IMR-90 (cell line): ENCODE measurements around the gene SPC25. TPM values are rescaled to one million over a fixed set of nuclear protein-coding genes. Genes with fewer than 3 reads are reported as not detected.

Experiments
- ATAC-seq: fragments of 200-7000 bp; cut with Tn5 transposase; 2 replicates; pipeline ENCODE4 v1.9.1; 2020; ENCODE audit warnings: low read depth, mild to moderate bottlenecking, moderate library complexity
- BruUV-seq: library from RNA; stranded (reverse); fragments of 400-500 nt; replicated peaks from 2 replicates; lab custom pipeline; 2021; lab: Mats Ljungman, UMichigan
- CTCF ChIA-PET: fragments of 300-600 bp; formaldehyde crosslinking; extraction: SDS; loops from one replicate; lab custom pipeline; 2021; ENCODE audit warnings: antibody characterized with exemption; lab: Yijun Ruan, JAX
- POLR2A ChIA-PET: fragments of 300-600 bp; sonication (Branson Sonifier 250); formaldehyde crosslinking; loops from one replicate; lab custom pipeline; 2022; ENCODE audit warnings: antibody characterized with exemption; ENCODE audit not compliant: unreplicated experiment; lab: Charles Lee
- DNase-seq: peaks from one replicate; pipeline ENCODE4 v3.0.0; 2013
- H2AFZ ChIP-seq: replicated peaks from 2 replicates; pipeline ENCODE3; 2013; ENCODE audit warnings: low read length, mild to moderate bottlenecking; ENCODE audit not compliant: poor library complexity
- H2AK5ac ChIP-seq: 2 replicates; pipeline ENCODE4 v1.6.1; 2013; ENCODE audit warnings: low read depth, low read length, inconsistent platforms
- H2AK9ac ChIP-seq: replicated peaks from 2 replicates; pipeline ENCODE3; 2013; ENCODE audit warnings: mild to moderate bottlenecking, low read depth, low read length, moderate library complexity; ENCODE audit not compliant: poor library complexity
- H2BK120ac ChIP-seq: 2 replicates; pipeline ENCODE4 v1.6.1; 2013; ENCODE audit warnings: low read depth, low read length, inconsistent platforms
- H2BK15ac ChIP-seq: 3 replicates; pipeline ENCODE4 v1.6.1; 2013; ENCODE audit warnings: low read depth, low read length, inconsistent platforms
- H2BK20ac ChIP-seq: 2 replicates; pipeline ENCODE4 v1.6.1; 2013; ENCODE audit warnings: low read depth, mild to moderate bottlenecking, inconsistent platforms, low read length, moderate library complexity
- H2BK5ac ChIP-seq: 2 replicates; pipeline ENCODE4 v1.6.1; 2013; ENCODE audit warnings: mild to moderate bottlenecking, low read depth, low read length, inconsistent platforms; ENCODE audit not compliant: poor library complexity, severe bottlenecking
- H3K14ac ChIP-seq: replicated peaks from 2 replicates; pipeline ENCODE4 v1.6.1; 2013; ENCODE audit warnings: low read depth, low read length, inconsistent platforms
- H3K18ac ChIP-seq: 2 replicates; pipeline ENCODE4 v1.6.1; 2013; ENCODE audit warnings: low read depth, low read length, control low read depth
- H3K23ac ChIP-seq: 2 replicates; pipeline ENCODE4 v1.6.1; 2013; ENCODE audit warnings: low read depth, low read length, inconsistent platforms
- H3K27ac ChIP-seq: 2 replicates; pipeline ENCODE4 v1.5.1; 2013; ENCODE audit warnings: mild to moderate bottlenecking, control low read depth, low read length; ENCODE audit not compliant: insufficient read depth
- H3K27me3 ChIP-seq: 2 replicates; pipeline ENCODE4 v1.6.1; 2013; ENCODE audit warnings: low read length; ENCODE audit not compliant: control insufficient read depth, insufficient read depth
- H3K36me3 ChIP-seq: 2 replicates; pipeline ENCODE4 v1.6.1; 2013; ENCODE audit warnings: low read length, mixed read lengths; ENCODE audit not compliant: control insufficient read depth, insufficient read depth
- H3K4ac ChIP-seq: 2 replicates; pipeline ENCODE4 v1.6.1; 2013; ENCODE audit warnings: low read depth, low read length, inconsistent platforms
- H3K4me1 ChIP-seq: 2 replicates; pipeline ENCODE4 v1.6.1; 2013; ENCODE audit warnings: low read length, mixed read lengths; ENCODE audit not compliant: control insufficient read depth, insufficient read depth
- H3K4me2 ChIP-seq: 2 replicates; pipeline ENCODE4 v1.6.1; 2013; ENCODE audit warnings: low read depth, mild to moderate bottlenecking, control low read depth, low read length, moderate library complexity
- H3K4me3 ChIP-seq: 2 replicates; pipeline ENCODE4 v1.5.1; 2013; ENCODE audit warnings: low read depth, mild to moderate bottlenecking, control low read depth, low read length, moderate library complexity; ENCODE audit not compliant: insufficient read depth
- H3K56ac ChIP-seq: 2 replicates; pipeline ENCODE4 v1.6.1; 2013; ENCODE audit warnings: low read length, inconsistent platforms; ENCODE audit not compliant: insufficient read depth; ENCODE audit errors: extremely low read depth
- H3K79me1 ChIP-seq, 2 experiments: 2 replicates each; pipeline ENCODE4 v1.6.1; 2013; ENCODE audit warnings: low read length in 2 of 2, inconsistent platforms in 1 of 2, low read depth in 1 of 2
- H3K9ac ChIP-seq: 2 replicates; pipeline ENCODE4 v1.6.1; 2013; ENCODE audit warnings: low read depth, low read length, control low read depth
- H3K9me1 ChIP-seq: 2 replicates; pipeline ENCODE4 v1.6.1; 2013; ENCODE audit warnings: low read length, inconsistent platforms; ENCODE audit not compliant: insufficient read depth
- H3K9me3 ChIP-seq: 2 replicates; pipeline ENCODE4 v1.6.1; 2013; ENCODE audit warnings: low read length; ENCODE audit not compliant: control insufficient read depth, insufficient read depth
- H4K20me1 ChIP-seq: 2 replicates; pipeline ENCODE4 v1.6.1; 2013; ENCODE audit warnings: low read length, inconsistent platforms; ENCODE audit not compliant: insufficient read depth
- H4K5ac ChIP-seq: 2 replicates; pipeline ENCODE4 v1.6.1; 2013; ENCODE audit warnings: mild to moderate bottlenecking, low read depth, low read length, control low read depth
- H4K8ac ChIP-seq, 2 experiments: 2 replicates each; pipeline ENCODE4 v1.6.1; 2013; ENCODE audit warnings: low read depth in 2 of 2, low read length in 2 of 2, control low read depth in 1 of 2, inconsistent platforms in 1 of 2
- H4K91ac ChIP-seq: 2 replicates; pipeline ENCODE4 v1.6.1; 2013; ENCODE audit warnings: low read depth, low read length, inconsistent platforms; ENCODE audit not compliant: insufficient read depth
- CEBPB ChIP-seq: IDR thresholded peaks from 2 replicates; pipeline ENCODE4 v1.6.1; 2012; ENCODE audit warnings: low read depth, low read length, improper control_type of control experiment
- ELK1 ChIP-seq: fragments of 150-350 bp; IDR thresholded peaks from 2 replicates; pipeline ENCODE4 v1.6.1; 2016; ENCODE audit warnings: low read depth, mild to moderate bottlenecking, low read length, moderate library complexity, borderline replicate concordance
- MAFK ChIP-seq: IDR thresholded peaks from 2 replicates; pipeline ENCODE4 v1.6.1; 2012; ENCODE audit warnings: low read depth, low read length, improper control_type of control experiment
- MAZ ChIP-seq: IDR thresholded peaks from 2 replicates; pipeline ENCODE4 v1.6.1; 2012; ENCODE audit warnings: low read depth, mild to moderate bottlenecking, low read length, improper control_type of control experiment, moderate library complexity, borderline replicate concordance
- MXI1 ChIP-seq: IDR thresholded peaks from 2 replicates; pipeline ENCODE4 v1.6.1; 2012; ENCODE audit warnings: low read depth, mild to moderate bottlenecking, low read length, moderate library complexity, borderline replicate concordance
- RCOR1 ChIP-seq: IDR thresholded peaks from 2 replicates; pipeline ENCODE4 v1.6.1; 2012; ENCODE audit warnings: mild to moderate bottlenecking, low read length, improper control_type of control experiment; ENCODE audit not compliant: insufficient replicate concordance
- RFX5 ChIP-seq: IDR thresholded peaks from 2 replicates; pipeline ENCODE4 v1.8.0; 2012; ENCODE audit warnings: low read depth, mild to moderate bottlenecking, low read length, moderate library complexity
- WGBS, 2 experiments: methylation state at CpG; one replicate each; pipeline versions ENCODE4 v1.1.5 to v1.1.7; 2013; ENCODE audit warnings: missing lambda C conversion rate in 2 of 2; ENCODE audit not compliant: insufficient read length in 1 of 2; ENCODE audit errors: extremely low coverage in 2 of 2; 5-methylcytosine and 5-hydroxymethylcytosine counted together
- dilution Hi-C: fragments of 300-500 bp; cut with HindIII; formaldehyde crosslinking; loops from one replicate; pipeline ENCODE4 v1.14.3; 2018; ENCODE audit warnings: low sequenced_read_pairs; ENCODE audit not compliant: unreplicated experiment
- in situ Hi-C: fragments of 300-500 bp; cut with MboI; formaldehyde crosslinking; loops from 3 replicates; pipeline ENCODE4 v1.14.3; 2019; ENCODE audit warnings: low sequenced_read_pairs, inconsistent platforms, mixed read lengths
- intact Hi-C: fragments of 100-400 bp; cut with micrococcal nuclease; formaldehyde crosslinking; loops from 2 replicates; pipeline ENCODE4 v1.10.0; 2022
- polyA plus RNA-seq, 3 experiments: library from polyadenylated mRNA; depleted of rRNA; stranded (reverse); fragments of >200 nt; gene quantifications; 2 replicates each; pipeline ENCODE4 v1.2.3, GENCODE V29; 2012; ENCODE audit warnings: low replicate concordance in 1 of 3
- total RNA-seq: library from RNA; depleted of rRNA; stranded (reverse); fragments of >200 nt; gene quantifications from 2 replicates; pipeline ENCODE4 v1.2.3, GENCODE V29; 2012
- TF ChIP-seq, protein P1 (sequence below): fragments of 150-350 bp; IDR thresholded peaks from 2 replicates; pipeline ENCODE4 v1.6.1; 2017; ENCODE audit warnings: mild to moderate bottlenecking, antibody characterized with exemption, low read length, low read depth

Gene SPC25
- total and polyA plus RNA-seq, 2 of the 4 experiments (the other 2 are of a cell fraction), result 2.0 to 7.1 TPM

- dilution Hi-C loops (no loop called here), in situ Hi-C loops (loop anchor here (25.0 kb wide), 1 partner anchor 757 kb away; no protein-coding TSS in a partner anchor), intact Hi-C loops (no loop called here)
- no peak overlapping the region for H4K5ac ChIP-seq
- H4K91ac ChIP-seq, result no peak overlapping the region
- no peak overlapping the region for H2AK5ac ChIP-seq
- no peak overlapping the region for H2BK20ac ChIP-seq
- H2AK9ac ChIP-seq, result no peak overlapping the region
- H3K14ac ChIP-seq, result no peak overlapping the region
- no CpG with 5 or more reads among the region's 1 CpG for WGBS, 2 experiments
- CTCF ChIA-PET, result interaction anchor here (0.8 kb wide), 1 partner anchor 14 kb away, joined by 3 read pairs; no protein-coding TSS in a partner anchor
- H3K27ac ChIP-seq, result no peak overlapping the region
- H4K20me1 ChIP-seq, result no peaks in the 10 kb centered on the region
- POLR2A ChIA-PET, result no interaction called here
- no peak overlapping the region for H3K4me3 ChIP-seq
- no peak for ATAC-seq
- H3K56ac ChIP-seq, result no peak overlapping the region
- H3K27me3 ChIP-seq, result peaks cover 4% of the 10 kb centered on the region; the same call in 1 of the 2 replicates
- H3K9me3 ChIP-seq, result no peaks in the 10 kb centered on the region
- no peak overlapping the region for H3K9ac ChIP-seq
- no peaks in the 10 kb centered on the region for H3K9me1 ChIP-seq
- H3K23ac ChIP-seq, result no peak overlapping the region
- H2BK5ac ChIP-seq, result no peak overlapping the region
- H3K18ac ChIP-seq, result no peak overlapping the region
- DNase-seq, result no peak
- peaks cover 7 to 10% of the 10 kb centered on the region in 2 experiments; a peak in 3 of 4 replicates for H3K79me1 ChIP-seq
- H3K4me1 ChIP-seq, result no peaks in the 10 kb centered on the region
- H2AFZ ChIP-seq, result no peak overlapping the region
- TF ChIP-seq ELK1 (no peak), MAFK (no peak), MAZ (no peak), RFX5 (no peak), MXI1 (no peak), RCOR1 (no peak), CEBPB (no peak)
- TF ChIP-seq, protein P1, sequence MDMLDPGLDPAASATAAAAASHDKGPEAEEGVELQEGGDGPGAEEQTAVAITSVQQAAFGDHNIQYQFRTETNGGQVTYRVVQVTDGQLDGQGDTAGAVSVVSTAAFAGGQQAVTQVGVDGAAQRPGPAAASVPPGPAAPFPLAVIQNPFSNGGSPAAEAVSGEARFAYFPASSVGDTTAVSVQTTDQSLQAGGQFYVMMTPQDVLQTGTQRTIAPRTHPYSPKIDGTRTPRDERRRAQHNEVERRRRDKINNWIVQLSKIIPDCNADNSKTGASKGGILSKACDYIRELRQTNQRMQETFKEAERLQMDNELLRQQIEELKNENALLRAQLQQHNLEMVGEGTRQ, result no peak
- no peaks in the 10 kb centered on the region for H3K36me3 ChIP-seq
- no peak overlapping the region for H3K4me2 ChIP-seq
- no peak overlapping the region for H2BK120ac ChIP-seq
- no peak overlapping the region for H4K8ac ChIP-seq
- no TSS peak for BruUV-seq
- no peak overlapping the region for H3K4ac ChIP-seq
- no peak overlapping the region for H2BK15ac ChIP-seq
Observed at GRCh38 chr2:168894101-168894500, 3.9 kb upstream of the SPC25 start.
